DOHH2 (cell line): Measurements from ENCODE around the gene ORAI3.

Experiments
- CTCF ChIP-seq: fragments of 200-600 bp; sonication (generic); IDR thresholded peaks from one replicate; pipeline ENCODE4 v1.5.1; 2014; ENCODE audit warnings: antibody characterized with exemption, mild to moderate bottlenecking, low read depth, low read length; ENCODE audit not compliant: poor library complexity, severe bottlenecking
- EZH2phosphoT487 ChIP-seq: fragments of 200-600 bp; sonication (generic); IDR thresholded peaks from 2 replicates; pipeline ENCODE4 v1.6.1; 2017; ENCODE audit warnings: borderline replicate concordance, mild to moderate bottlenecking, antibody characterized with exemption, low read length, moderate library complexity, mixed read lengths

DNA sequence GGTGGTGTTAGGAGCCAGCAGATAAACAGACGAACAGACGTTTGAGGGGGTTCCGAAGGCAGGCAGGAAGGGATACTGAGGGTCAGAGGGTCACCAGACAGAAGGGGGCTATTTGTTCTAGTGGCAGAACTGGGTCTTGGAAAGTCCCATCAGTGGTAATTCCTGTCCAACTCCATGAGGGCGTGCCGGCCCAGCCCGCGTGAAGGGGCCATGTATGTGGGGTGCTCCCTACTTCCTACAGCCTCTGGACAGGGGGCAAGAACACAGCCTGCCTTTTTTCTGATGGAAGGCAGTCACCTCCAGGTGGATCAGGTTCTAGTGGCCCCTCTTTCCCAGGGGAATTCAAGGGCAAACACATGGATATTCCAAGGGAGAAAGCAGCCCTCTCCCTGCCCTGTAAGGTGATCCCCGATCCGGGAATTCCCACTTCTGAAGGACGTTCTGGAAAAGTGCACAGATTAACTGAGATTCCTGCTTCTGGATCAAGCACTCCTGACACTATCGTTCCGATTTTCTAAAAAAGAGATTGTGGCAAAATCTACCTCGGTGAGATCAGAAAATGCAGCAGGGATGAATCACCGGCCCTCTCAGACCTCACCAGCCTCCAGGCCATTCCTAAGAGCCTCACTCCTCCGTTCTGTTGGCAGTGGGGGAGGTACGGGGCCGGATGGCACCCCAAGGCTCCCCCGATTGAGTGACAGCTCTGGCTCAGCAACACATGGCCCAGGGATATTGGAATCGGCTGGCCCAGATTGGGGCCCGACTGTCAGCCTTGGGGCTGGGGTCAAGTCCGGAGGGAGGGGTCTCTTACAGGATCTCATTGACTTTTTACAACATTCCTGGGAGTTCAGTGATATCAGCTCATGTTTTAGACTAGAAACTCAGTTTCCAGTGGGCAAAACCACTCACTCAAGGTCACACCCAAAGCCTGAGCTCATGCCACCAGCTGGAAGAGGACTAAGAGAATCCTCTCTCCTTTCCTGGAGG lies 49.1 kb downstream of the ORAI3 start:
- no peak for TF ChIP-seq CTCF
- TF ChIP-seq EZH2phosphoT487, result no peak
